GM23338 (cell line): ENCODE data around the gene RPS6KA5. TPM values are rescaled to one million over a fixed set of nuclear protein-coding genes. Genes with fewer than 3 reads are reported as not detected.

Experiments
- ATAC-seq: fragments of 200-7000 bp; cut with Tn5 transposase; 3 replicates; pipeline ENCODE4 v1.9.1; 2020
- DNase-seq: peaks from one replicate; pipeline ENCODE4 v3.0.0-alpha.2; 2015; ENCODE audit warnings: low spot score
- H2AFZ ChIP-seq: fragments of 200-600 bp; sonication (generic); 2 replicates; pipeline ENCODE4 v1.8.0; 2016; ENCODE audit warnings: antibody characterized with exemption, mild to moderate bottlenecking, moderate library complexity
- H3F3A ChIP-seq: fragments of 200-600 bp; sonication (generic); replicated peaks from 2 replicates; pipeline ENCODE4 v1.8.0; 2017; ENCODE audit warnings: antibody characterized with exemption, mixed run types, low read depth
- H3K27ac ChIP-seq: fragments of 200-600 bp; sonication (generic); 2 replicates; pipeline ENCODE4 v1.6.1; 2016; ENCODE audit warnings: low read depth
- H3K27me3 ChIP-seq: fragments of 200-600 bp; sonication (generic); 2 replicates; pipeline ENCODE4 v1.8.0; 2016; ENCODE audit warnings: mild to moderate bottlenecking, mixed run types, moderate library complexity; ENCODE audit not compliant: insufficient read depth
- H3K36me3 ChIP-seq: fragments of 200-600 bp; sonication (generic); 2 replicates; pipeline ENCODE4 v1.8.0; 2016; ENCODE audit warnings: mild to moderate bottlenecking; ENCODE audit not compliant: insufficient read depth
- H3K4me1 ChIP-seq: fragments of 200-600 bp; sonication (generic); 2 replicates; pipeline ENCODE4 v1.8.0; 2016; ENCODE audit warnings: mild to moderate bottlenecking, moderate library complexity; ENCODE audit not compliant: insufficient read depth
- H3K4me2 ChIP-seq: fragments of 200-600 bp; sonication (generic); 2 replicates; pipeline ENCODE4 v1.7.1; 2017; ENCODE audit warnings: mixed run types
- H3K4me3 ChIP-seq: fragments of 200-600 bp; sonication (generic); 2 replicates; pipeline ENCODE4 v1.6.1; 2016; ENCODE audit warnings: mixed run types
- H3K79me2 ChIP-seq: fragments of 200-600 bp; sonication (generic); replicated peaks from 2 replicates; pipeline ENCODE4 v1.8.0; 2017; ENCODE audit warnings: mild to moderate bottlenecking; ENCODE audit not compliant: insufficient read depth
- H3K9me2 ChIP-seq: fragments of 200-600 bp; sonication (generic); 2 replicates; pipeline ENCODE4 v1.8.0; 2017; ENCODE audit not compliant: insufficient read depth
- H4K20me1 ChIP-seq: fragments of 200-600 bp; sonication (generic); replicated peaks from 2 replicates; pipeline ENCODE4 v1.8.0; 2017; ENCODE audit warnings: mild to moderate bottlenecking; ENCODE audit not compliant: insufficient read depth
- H3K27ac Mint-ChIP-seq: 2 replicates; pipeline ENCODE4 v1.8.0; 2020; ENCODE audit warnings: inconsistent platforms, mild to moderate bottlenecking, moderate library complexity, mixed read lengths
- H3K27me3 Mint-ChIP-seq: 3 replicates; pipeline ENCODE4 v1.8.0; 2022; ENCODE audit warnings: low read depth, mild to moderate bottlenecking, moderate library complexity, mixed read lengths, inconsistent platforms; ENCODE audit not compliant: insufficient read depth, poor library complexity
- H3K36me3 Mint-ChIP-seq: 3 replicates; pipeline ENCODE4 v1.8.0; 2021; ENCODE audit warnings: low read depth, mild to moderate bottlenecking, inconsistent platforms, moderate library complexity, mixed read lengths
- H3K4me1 Mint-ChIP-seq: 3 replicates; pipeline ENCODE4 v1.8.0; 2020; ENCODE audit warnings: mild to moderate bottlenecking, inconsistent platforms, mixed read lengths
- H3K4me3 Mint-ChIP-seq: 3 replicates; pipeline ENCODE4 v1.8.0; 2021; ENCODE audit warnings: moderate library complexity, mild to moderate bottlenecking, inconsistent platforms, mixed read lengths
- H3K9me3 Mint-ChIP-seq: 3 replicates; pipeline ENCODE4 v1.8.0; 2020; ENCODE audit warnings: moderate library complexity, mild to moderate bottlenecking, inconsistent platforms, mixed read lengths
- CREB1 ChIP-seq: fragments of 250-450 bp; sonication (Bioruptor Pico); IDR thresholded peaks from 2 replicates; pipeline ENCODE4 v1.5.0; 2020; ENCODE audit warnings: low read depth, mild to moderate bottlenecking, moderate library complexity
- CTCF ChIP-seq, 2 experiments: fragments of 200-600 bp in 1 of 2; sonication (generic) in 1 of 2; conservative IDR thresholded peaks; 2 replicates each; pipeline versions ENCODE4 v1.5.1 to v1.6.1; 2016 to 2017; ENCODE audit warnings: antibody characterized with exemption in 2 of 2, low read depth in 2 of 2, mild to moderate bottlenecking in 2 of 2, moderate library complexity in 1 of 2
- EZH2 ChIP-seq: fragments of 200-600 bp; sonication (generic); IDR thresholded peaks from one replicate; pipeline ENCODE4 v1.8.0; 2017; ENCODE audit warnings: antibody characterized with exemption, mild to moderate bottlenecking, low read depth; ENCODE audit not compliant: unreplicated experiment
- JUNB ChIP-seq: IDR thresholded peaks from one replicate; pipeline ENCODE4 v1.6.1; 2016; ENCODE audit warnings: antibody characterized with exemption; ENCODE audit not compliant: unreplicated experiment
- POLR2AphosphoS5 ChIP-seq: IDR thresholded peaks from 2 replicates; pipeline ENCODE4 v1.6.1; 2016; ENCODE audit warnings: antibody characterized with exemption, low read depth
- STAT1 ChIP-seq: IDR thresholded peaks from one replicate; pipeline ENCODE4 v1.6.1; 2016; ENCODE audit warnings: antibody characterized with exemption; ENCODE audit not compliant: unreplicated experiment
- ZNF114 ChIP-seq: fragments of 250-450 bp; sonication (Bioruptor Pico); IDR thresholded peaks from 2 replicates; pipeline ENCODE4 v1.5.0; 2020; ENCODE audit warnings: mild to moderate bottlenecking, moderate library complexity
- ZNF462 ChIP-seq: fragments of 250-450 bp; sonication (Bioruptor Pico); IDR thresholded peaks from 2 replicates; pipeline ENCODE4 v1.5.0; 2020; ENCODE audit warnings: mild to moderate bottlenecking, moderate library complexity
- polyA plus RNA-seq: library from polyadenylated mRNA; unstranded; fragments of >200 nt; fragmentation: Nextera tagmentation; extraction: Ambion mirVana; gene quantifications from 2 replicates; pipeline ENCODE4 v1.2.1, GENCODE V29; 2016
- total RNA-seq: library from RNA; depleted of rRNA; stranded (reverse); fragments of >200 nt; shearing (Covaris generic); gene quantifications from 2 replicates; pipeline ENCODE4 v1.2.3, GENCODE V29; 2014

RPS6KA5 gene
- total and polyA plus RNA-seq, 2 experiments from 2014 or later: 2.1 to 2.4 TPM

- TF ChIP-seq ZNF462 (CRISPR knock-in tag): no peak
These were observed 43.5 kb downstream of the RPS6KA5 start (continued) for GRCh38 chr14:91016800-91017410.

- no peaks in the 10 kb centered on the region for H3K27me3 Mint-ChIP-seq
- Histone ChIP-seq H3K27ac (no peak overlapping the region), H3K4me3 (no peak overlapping the region), H3F3A (no peaks in the 10 kb centered on the region), H2AFZ (no peak overlapping the region), H3K4me2 (no peak overlapping the region), H3K36me3 (no peaks in the 10 kb centered on the region), H3K79me2 (no peaks in the 10 kb centered on the region), H3K9me2 (no peaks in the 10 kb centered on the region), H4K20me1 (no peaks in the 10 kb centered on the region; the same call in 1 of the 2 replicates), H3K27me3 (no peaks in the 10 kb centered on the region), H3K4me1 (no peaks in the 10 kb centered on the region)
- H3K4me1 Mint-ChIP-seq: no peaks in the 10 kb centered on the region
- DNase-seq (no peak), ATAC-seq (no peak)
- no peaks in the 10 kb centered on the region for H3K36me3 Mint-ChIP-seq
- no peak overlapping the region for H3K27ac Mint-ChIP-seq
- H3K4me3 Mint-ChIP-seq: no peak overlapping the region
- H3K9me3 Mint-ChIP-seq: no peaks in the 10 kb centered on the region
- TF ChIP-seq ZNF114 (CRISPR knock-in tag) (no peak), ZNF462 (CRISPR knock-in tag) (no peak), EZH2 (no peak), JUNB (no peak), CREB1 (no peak), POLR2AphosphoS5 (no peak), STAT1 (no peak), CTCF (conservative IDR thresholded peaks at IDR 0.05; ENCODE audit: low read depth in 2 of 2) (no peak)
These were observed 45.0 kb downstream of the RPS6KA5 start for GRCh38 chr14:91015435-91015834.
